RWPE2 (cell line): ENCODE data around the gene HECW1.
"Not testable (repeated sequence)": the region's sequence is repeated elsewhere in the genome, so short reads cannot be mapped to it uniquely, and the experiment has no call there.

Source experiments
- ATAC-seq: fragments of 200-7000 bp; cut with Tn5 transposase; 3 replicates; pipeline ENCODE4 v1.9.1; 2021; ENCODE audit warnings: low read depth
- DNase-seq: peaks from one replicate; pipeline ENCODE4 v3.0.0-alpha.2; 2020; ENCODE audit warnings: low spot score
- H3K27ac ChIP-seq: fragments of 450-650 bp; 2 replicates; pipeline ENCODE4 v1.5.1; 2017; ENCODE audit warnings: mild to moderate bottlenecking; ENCODE audit not compliant: poor library complexity, severe bottlenecking
- H3K27me3 ChIP-seq: fragments of 250-450 bp; sonication (Bioruptor Pico); 2 replicates; pipeline ENCODE4 v1.5.1; 2021; ENCODE audit warnings: mild to moderate bottlenecking, moderate library complexity; ENCODE audit not compliant: insufficient read depth, poor library complexity, severe bottlenecking
- H3K36me3 ChIP-seq: fragments of 250-450 bp; sonication (Bioruptor Pico); 2 replicates; pipeline ENCODE4 v1.5.1; 2020; ENCODE audit warnings: low read depth, mild to moderate bottlenecking, moderate library complexity
- H3K4me1 ChIP-seq: fragments of 250-450 bp; sonication (Bioruptor Pico); 2 replicates; pipeline ENCODE4 v1.5.1; 2021; ENCODE audit warnings: mild to moderate bottlenecking, moderate library complexity; ENCODE audit not compliant: insufficient read depth, poor library complexity, severe bottlenecking
- H3K4me3 ChIP-seq: fragments of 250-450 bp; sonication (Bioruptor Pico); 2 replicates; pipeline ENCODE4 v1.5.1; 2021; ENCODE audit warnings: mild to moderate bottlenecking, moderate library complexity; ENCODE audit not compliant: severe bottlenecking
- H3K9me3 ChIP-seq: fragments of 250-450 bp; sonication (Bioruptor Pico); 2 replicates; pipeline ENCODE4 v1.5.1; 2021; ENCODE audit warnings: mild to moderate bottlenecking, moderate library complexity; ENCODE audit not compliant: severe bottlenecking
- TF ChIP-seq, protein P1 (sequence below): fragments of 450-650 bp; IDR thresholded peaks from one replicate; pipeline ENCODE4 v1.5.1; 2017; ENCODE audit warnings: mild to moderate bottlenecking, moderate library complexity; ENCODE audit not compliant: poor library complexity, severe bottlenecking

Gene HECW1

GRCh38 chr7:43112459-43112940 is at the start of gene HECW1:
Gene HECW1 (plus strand): TSS chr7:43112647. CDS start chr7:43243906, 131,259 bp downstream.
- peak within 1 kb of the TSS; percentile 18 for H3K4me3 ChIP-seq
- no peak within 1 kb of the TSS for H3K27ac ChIP-seq
- 0 out of 3 replicates have a peak, but pooled peaks have one; percentile 7 for ATAC-seq
- TF ChIP-seq, protein P1, sequence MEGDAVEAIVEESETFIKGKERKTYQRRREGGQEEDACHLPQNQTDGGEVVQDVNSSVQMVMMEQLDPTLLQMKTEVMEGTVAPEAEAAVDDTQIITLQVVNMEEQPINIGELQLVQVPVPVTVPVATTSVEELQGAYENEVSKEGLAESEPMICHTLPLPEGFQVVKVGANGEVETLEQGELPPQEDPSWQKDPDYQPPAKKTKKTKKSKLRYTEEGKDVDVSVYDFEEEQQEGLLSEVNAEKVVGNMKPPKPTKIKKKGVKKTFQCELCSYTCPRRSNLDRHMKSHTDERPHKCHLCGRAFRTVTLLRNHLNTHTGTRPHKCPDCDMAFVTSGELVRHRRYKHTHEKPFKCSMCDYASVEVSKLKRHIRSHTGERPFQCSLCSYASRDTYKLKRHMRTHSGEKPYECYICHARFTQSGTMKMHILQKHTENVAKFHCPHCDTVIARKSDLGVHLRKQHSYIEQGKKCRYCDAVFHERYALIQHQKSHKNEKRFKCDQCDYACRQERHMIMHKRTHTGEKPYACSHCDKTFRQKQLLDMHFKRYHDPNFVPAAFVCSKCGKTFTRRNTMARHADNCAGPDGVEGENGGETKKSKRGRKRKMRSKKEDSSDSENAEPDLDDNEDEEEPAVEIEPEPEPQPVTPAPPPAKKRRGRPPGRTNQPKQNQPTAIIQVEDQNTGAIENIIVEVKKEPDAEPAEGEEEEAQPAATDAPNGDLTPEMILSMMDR: no peak
- peaks cover 88% of the 10 kb centered on the region for H3K27me3 ChIP-seq
- no peaks in the 10 kb centered on the region for H3K4me1 ChIP-seq
- H3K36me3 ChIP-seq: no peaks in the 10 kb centered on the region
- no peaks in the 10 kb centered on the region for H3K9me3 ChIP-seq
- no peak for DNase-seq

- Histone ChIP-seq H3K36me3 (no peaks in the 10 kb centered on the region), H3K4me3 (no peak overlapping the region), H3K27ac (no peak overlapping the region), H3K9me3 (no peaks in the 10 kb centered on the region), H3K4me1 (no peaks in the 10 kb centered on the region), H3K27me3 (no peaks in the 10 kb centered on the region)
- TF ChIP-seq, protein P1: peak; percentile 38
- ATAC-seq: no peak
- no peak for DNase-seq
Observed at GRCh38 chr7:43071604-43072003, 40.8 kb upstream of the HECW1 start.

GRCh38 chr7:43072530-43072929 is 39.9 kb upstream of the HECW1 start:
- Histone ChIP-seq H3K27ac (no peak overlapping the region), H3K4me3 (no peak overlapping the region), H3K36me3 (no peaks in the 10 kb centered on the region), H3K9me3 (no peaks in the 10 kb centered on the region), H3K4me1 (no peaks in the 10 kb centered on the region), H3K27me3 (no peaks in the 10 kb centered on the region)
- ATAC-seq (no peak), DNase-seq (no peak)
- TF ChIP-seq, protein P1: no peak

DNA sequence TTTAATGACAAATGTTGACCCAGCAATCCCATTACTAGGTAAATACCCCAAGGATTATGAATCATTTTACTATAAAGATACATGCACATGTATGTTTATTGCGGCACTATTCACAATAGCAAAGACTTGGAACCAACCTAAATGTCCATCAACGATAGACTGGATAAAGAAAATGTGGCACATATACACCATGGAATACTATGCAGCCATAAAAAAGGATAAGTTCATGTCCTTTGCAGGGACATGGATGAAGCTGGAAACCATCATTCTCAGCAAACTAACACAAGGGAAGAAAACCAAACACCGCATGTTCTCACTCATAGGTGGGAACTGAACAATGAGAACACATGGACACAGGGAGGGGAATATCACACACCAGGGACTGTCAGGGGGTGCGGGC is 38.6 kb upstream of the HECW1 start:
- H3K36me3 ChIP-seq, H3K9me3 ChIP-seq, ATAC-seq, H3K4me3 ChIP-seq, H3K27me3 ChIP-seq, H3K27ac ChIP-seq, H3K4me1 ChIP-seq, DNase-seq: not testable (repeated sequence)

- Histone ChIP-seq H3K4me3 (no peak overlapping the region), H3K27me3 (no peaks in the 10 kb centered on the region), H3K36me3 (no peaks in the 10 kb centered on the region), H3K9me3 (no peaks in the 10 kb centered on the region), H3K4me1 (peaks cover 6% of the 10 kb centered on the region), H3K27ac (no peak overlapping the region)
- no peak for ATAC-seq
- DNase-seq: no peak
- TF ChIP-seq, protein P1: no peak
Observed at GRCh38 chr7:43076189-43076605, 36.2 kb upstream of the HECW1 start.
